B cell (primary cell): ENCODE measurements around the gene ERC2. TPM values are rescaled to one million over a fixed set of nuclear protein-coding genes. Genes with fewer than 3 reads are reported as not detected.

Source experiments
- ATAC-seq: fragments of 200-7000 bp; cut with Tn5 transposase; one replicate; pipeline ENCODE4 v1.10.0; 2021; ENCODE audit warnings: low read depth, mild to moderate bottlenecking, moderate number of reproducible peaks, moderate library complexity
- CTCF ChIA-PET: fragments of 350-600 bp; sonication (Branson Sonifier 250); formaldehyde crosslinking; loops from one replicate; lab custom pipeline; 2021; ENCODE audit warnings: antibody characterized with exemption, inconsistent platforms; lab: Charles Lee
- POLR2A ChIA-PET: fragments of 350-600 bp; sonication (Branson Sonifier 250); formaldehyde crosslinking; loops from one replicate; lab custom pipeline; 2021; ENCODE audit warnings: antibody characterized with exemption; lab: Charles Lee
- DNase-seq: peaks from one replicate; pipeline ENCODE4 v3.0.0; 2013
- H2AFZ ChIP-seq: 2 replicates; pipeline ENCODE4 v1.6.1; 2012; ENCODE audit warnings: mild to moderate bottlenecking, low read depth, low read length; ENCODE audit not compliant: insufficient read depth, poor library complexity, severe bottlenecking
- H3K27ac ChIP-seq, 2 donors: 1 replicate in 1 of 2; 2 replicates in 1 of 2; pipeline ENCODE4 v1.5.1; 2012 to 2013; ENCODE audit warnings: low read length in 2 of 2, mild to moderate bottlenecking in 2 of 2, moderate library complexity in 1 of 2
- H3K27me3 ChIP-seq, 4 experiments: fragments of 200-600 bp in 1 of 4; sonication (generic) in 1 of 4; replicated peaks in 1 of 4; 1 replicate in 2 of 4; 2 replicates in 2 of 4; pipeline versions ENCODE4 v1.6.1 to v1.7.0; 2013 to 2016; ENCODE audit warnings: low read length in 3 of 4, mild to moderate bottlenecking in 2 of 4, mixed read lengths in 1 of 4, moderate library complexity in 1 of 4; ENCODE audit not compliant: insufficient read depth in 4 of 4, control insufficient read depth in 3 of 4; ENCODE audit errors: control extremely low read depth in 1 of 4
- H3K36me3 ChIP-seq, 2 experiments: replicated peaks in 1 of 2; 1 replicate in 1 of 2; 2 replicates in 1 of 2; pipeline versions ENCODE4 v1.6.1 to v1.7.1; 2013; ENCODE audit warnings: low read length in 1 of 2; ENCODE audit not compliant: insufficient read depth in 2 of 2, control insufficient read depth in 1 of 2; ENCODE audit errors: control extremely low read depth in 1 of 2, extremely low read depth in 1 of 2
- H3K4me1 ChIP-seq, 2 donors: fragments of 200-600 bp in 1 of 2; sonication (generic) in 1 of 2; 1 replicate in 1 of 2; 2 replicates in 1 of 2; pipeline versions ENCODE4 v1.5.1 to v1.6.1; 2013 to 2017; ENCODE audit warnings: low read length in 2 of 2; ENCODE audit not compliant: control insufficient read depth in 2 of 2, insufficient read depth in 2 of 2
- H3K4me2 ChIP-seq: replicated peaks from 2 replicates; pipeline ENCODE3; 2012; ENCODE audit warnings: mild to moderate bottlenecking, low read depth, low read length; ENCODE audit not compliant: poor library complexity, severe bottlenecking
- H3K4me3 ChIP-seq, 5 experiments: fragments of 200-600 bp in 1 of 5; sonication (generic) in 1 of 5; 1 replicate in 3 of 5; 2 replicates in 2 of 5; pipeline versions ENCODE4 v1.5.1 to v1.7.0; 2011 to 2016; ENCODE audit warnings: low read length in 4 of 5, mild to moderate bottlenecking in 4 of 5, low read depth in 2 of 5, control low read depth in 1 of 5, moderate library complexity in 1 of 5; ENCODE audit not compliant: insufficient read depth in 1 of 5; ENCODE audit errors: control extremely low read depth in 1 of 5, extremely low read depth in 1 of 5
- H3K79me2 ChIP-seq: fragments of 200-600 bp; sonication (generic); one replicate; pipeline ENCODE4 v1.6.0; 2016; ENCODE audit warnings: low read length; ENCODE audit not compliant: control insufficient read depth, insufficient read depth
- H3K9ac ChIP-seq: fragments of 200-600 bp; sonication (generic); 2 replicates; pipeline ENCODE4 v1.6.1; 2017; ENCODE audit warnings: mild to moderate bottlenecking, low read length, moderate library complexity
- H3K9me3 ChIP-seq, 3 donors: one replicate each; pipeline versions ENCODE4 v1.6.1 to v1.7.1; 2013; ENCODE audit warnings: low read length in 2 of 3; ENCODE audit not compliant: control insufficient read depth in 2 of 3, insufficient read depth in 1 of 3; ENCODE audit errors: control extremely low read depth in 1 of 3
- H4K20me1 ChIP-seq: 2 replicates; pipeline ENCODE4 v1.6.0; 2012; ENCODE audit warnings: mild to moderate bottlenecking, low read length; ENCODE audit not compliant: insufficient read depth, control insufficient read depth, poor library complexity, severe bottlenecking
- H3K27ac Mint-ChIP-seq: one replicate; pipeline ENCODE4 v1.8.0; 2021; ENCODE audit warnings: mixed read lengths
- H3K27me3 Mint-ChIP-seq: one replicate; pipeline ENCODE4 v1.8.0; 2021; ENCODE audit warnings: mixed read lengths
- H3K4me1 Mint-ChIP-seq: one replicate; pipeline ENCODE4 v1.8.0; 2021; ENCODE audit warnings: mixed read lengths
- H3K4me3 Mint-ChIP-seq: one replicate; pipeline ENCODE4 v1.8.0; 2021; ENCODE audit warnings: mixed read lengths
- H3K9me3 Mint-ChIP-seq: one replicate; pipeline ENCODE4 v1.8.0; 2022; ENCODE audit warnings: mixed read lengths; ENCODE audit not compliant: insufficient read depth
- CTCF ChIP-seq: fragments of 200-600 bp; IDR thresholded peaks from one replicate; pipeline ENCODE4 v1.8.0; 2022; ENCODE audit warnings: antibody characterized with exemption, mild to moderate bottlenecking
- EZH2 ChIP-seq: IDR thresholded peaks from 2 replicates; pipeline ENCODE4 v1.6.1; 2012; ENCODE audit warnings: borderline replicate concordance, low read depth, mild to moderate bottlenecking, moderate library complexity, low read length; ENCODE audit not compliant: insufficient read depth, poor library complexity, severe bottlenecking
- WGBS: methylation state at CpG from one replicate; pipeline ENCODE4 v1.1.5; 2013; ENCODE audit warnings: missing lambda C conversion rate; ENCODE audit not compliant: insufficient coverage; 5-methylcytosine and 5-hydroxymethylcytosine counted together
- intact Hi-C: fragments of 100-400 bp; cut with micrococcal nuclease; formaldehyde crosslinking; loops from one replicate; pipeline ENCODE4 v1.10.0; 2022
- polyA plus RNA-seq: library from polyadenylated mRNA; depleted of rRNA; stranded (reverse); fragments of >200 nt; gene quantifications from 2 replicates; pipeline ENCODE4 v1.2.3, GENCODE V29; 2012
- total RNA-seq, 2 donors: library from RNA; stranded (reverse); fragments of 120-200 nt in 1 of 2; gene quantifications; 1 replicate in 1 of 2; 2 replicates in 1 of 2; pipeline versions ENCODE4 v1.2.3 to v1.2.4, GENCODE V29; 2013 to 2022

The ERC2 gene
- total and polyA plus RNA-seq, 2 donors (not counting 1 experiment from before 2014, with no cell fraction given) = not detected

GRCh38 chr3:56060521-56061278 is 407.6 kb downstream of the ERC2 start:
- POLR2A ChIA-PET = no interaction called here
- H3K27me3 ChIP-seq = no peaks in the 10 kb centered on the region
- intact Hi-C loops = no loop called here
- H3K79me2 ChIP-seq = no peaks in the 10 kb centered on the region
- 77% methylated on average over 5 of the region's 6 CpGs for WGBS
- no peak overlapping the region for H3K4me3 ChIP-seq
- peaks cover 0 to 3% (median 0%) of the 10 kb centered on the region in 3 donors for H3K9me3 ChIP-seq
- CTCF ChIA-PET = no interaction called here
- H3K36me3 ChIP-seq = no peaks in the 10 kb centered on the region
- H3K4me2 ChIP-seq = no peak overlapping the region
- no peaks in the 10 kb centered on the region for H3K27me3 Mint-ChIP-seq
- no peak overlapping the region for H3K9ac ChIP-seq
- H3K4me1 Mint-ChIP-seq = no peaks in the 10 kb centered on the region
- H3K27ac Mint-ChIP-seq = no peak overlapping the region
- H3K27ac ChIP-seq = no peak overlapping the region
- H4K20me1 ChIP-seq = no peaks in the 10 kb centered on the region
- no peak overlapping the region for H3K4me3 Mint-ChIP-seq
- no peak overlapping the region for H2AFZ ChIP-seq
- no peak for DNase-seq
- peaks cover 3% of the 10 kb centered on the region for H3K9me3 Mint-ChIP-seq
- ATAC-seq = no peak
- H3K4me1 ChIP-seq = no peaks in the 10 kb centered on the region
- TF ChIP-seq CTCF (no peak), EZH2 (no peak)

GRCh38 chr3:56059731-56060130 is 408.5 kb downstream of the ERC2 start:
- no peaks in the 10 kb centered on the region for H3K27me3 ChIP-seq
- Mint-ChIP-seq H3K27me3 (no peaks in the 10 kb centered on the region), H3K9me3 (no peaks in the 10 kb centered on the region), H3K4me3 (no peak overlapping the region), H3K4me1 (no peaks in the 10 kb centered on the region), H3K27ac (no peak overlapping the region)
- H3K27ac ChIP-seq = no peak overlapping the region
- ATAC-seq (no peak), DNase-seq (no peak)
- no peak overlapping the region for H3K4me3 ChIP-seq
- no peaks in the 10 kb centered on the region for H3K36me3 ChIP-seq
- no peak overlapping the region for H3K4me2 ChIP-seq
- H3K4me1 ChIP-seq = no peaks in the 10 kb centered on the region
- no peaks in the 10 kb centered on the region for H4K20me1 ChIP-seq
- ChIA-PET CTCF (no interaction called here), POLR2A (no interaction called here)
- no CpG with 5 or more reads among the region's 1 CpG for WGBS
- TF ChIP-seq EZH2 = no peak
- no peak for TF ChIP-seq CTCF
- intact Hi-C loops = no loop called here
- no peaks in the 10 kb centered on the region for H3K9me3 ChIP-seq
- no peak overlapping the region for H2AFZ ChIP-seq
- H3K9ac ChIP-seq = no peak overlapping the region
- H3K79me2 ChIP-seq = no peaks in the 10 kb centered on the region
